Progenitor cell of endocrine pancreas (in vitro differentiated cells): Measurements from ENCODE around the gene CCDC63. TPM values are rescaled to one million over a fixed set of nuclear protein-coding genes. Genes with fewer than 3 reads are reported as not detected.

ENCODE experiments used
- DNase-seq: peaks from one replicate; pipeline ENCODE4 v3.0.0; 2021; ENCODE audit warnings: low spot score; ENCODE audit not compliant: unreplicated experiment
- H3K27ac Mint-ChIP-seq: 2 replicates; pipeline ENCODE4 v1.8.0; 2021; ENCODE audit warnings: mild to moderate bottlenecking, moderate library complexity, mixed read lengths
- H3K27me3 Mint-ChIP-seq: 2 replicates; pipeline ENCODE4 v1.8.0; 2021; ENCODE audit warnings: mixed read lengths
- H3K36me3 Mint-ChIP-seq: 2 replicates; pipeline ENCODE4 v1.8.0; 2022; ENCODE audit warnings: mixed read lengths; ENCODE audit not compliant: insufficient read depth
- H3K4me1 Mint-ChIP-seq: 2 replicates; pipeline ENCODE4 v1.8.0; 2021; ENCODE audit warnings: low read depth, mixed read lengths
- H3K4me3 Mint-ChIP-seq: 2 replicates; pipeline ENCODE4 v1.8.0; 2021; ENCODE audit warnings: low read depth, mild to moderate bottlenecking, moderate library complexity, mixed read lengths
- H3K9me3 Mint-ChIP-seq: 2 replicates; pipeline ENCODE4 v1.8.0; 2021; ENCODE audit warnings: low read depth, mixed read lengths
- total RNA-seq: library from RNA; stranded (reverse); gene quantifications from 2 replicates; pipeline ENCODE4 v1.2.1, GENCODE V29; 2021
- TF ChIP-seq, protein P1 (sequence below): fragments of 200-600 bp; sonication (generic); IDR thresholded peaks from one replicate; pipeline ENCODE4 v1.5.0; 2021; ENCODE audit warnings: antibody characterized with exemption, mild to moderate bottlenecking; ENCODE audit not compliant: unreplicated experiment

Gene CCDC63
- total RNA-seq, 1 donor from 2014 or later, result not detected

DNA sequence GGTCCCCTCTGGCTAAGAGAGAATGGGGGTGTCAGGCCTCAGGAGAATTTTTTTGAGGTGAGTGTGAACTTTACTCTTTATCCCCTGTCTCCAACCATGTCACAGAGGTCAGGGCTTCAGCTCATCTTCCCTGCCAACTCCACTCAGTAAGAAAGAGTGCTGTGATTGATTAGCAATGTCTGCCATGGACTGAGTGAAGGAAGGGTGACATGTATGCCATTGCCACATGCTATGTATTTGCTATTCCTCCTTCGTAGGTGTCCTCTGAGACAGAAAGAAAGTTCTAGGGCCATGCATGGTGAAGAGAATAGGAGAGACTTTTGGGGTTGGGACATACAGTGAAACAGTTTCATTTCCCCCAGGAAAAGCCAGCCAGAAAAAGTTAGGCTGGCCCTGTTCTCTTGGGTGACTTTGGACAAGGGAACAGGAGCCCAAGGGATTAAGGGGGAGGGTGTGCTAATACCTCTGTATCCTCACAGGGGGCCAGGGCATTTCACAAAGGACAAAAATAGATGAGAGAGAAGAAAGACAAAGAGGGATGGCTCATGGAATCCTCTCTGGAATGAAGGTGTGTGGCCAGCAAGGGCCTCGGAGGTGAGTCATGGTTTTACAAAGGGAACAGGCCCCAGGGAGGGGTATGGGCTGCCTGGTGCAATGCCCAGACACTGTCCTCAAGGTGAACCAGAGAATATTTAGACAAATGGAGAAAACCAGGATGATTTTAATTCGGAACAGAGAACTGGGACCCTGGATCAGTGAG lies 87.5 kb downstream of the CCDC63 start:
- Mint-ChIP-seq H3K27ac (no peak overlapping the region), H3K27me3 (peaks cover 19% of the 10 kb centered on the region), H3K4me1 (no peaks in the 10 kb centered on the region), H3K9me3 (no peaks in the 10 kb centered on the region), H3K4me3 (no peak overlapping the region), H3K36me3 (no peaks in the 10 kb centered on the region)
- TF ChIP-seq, protein P1, sequence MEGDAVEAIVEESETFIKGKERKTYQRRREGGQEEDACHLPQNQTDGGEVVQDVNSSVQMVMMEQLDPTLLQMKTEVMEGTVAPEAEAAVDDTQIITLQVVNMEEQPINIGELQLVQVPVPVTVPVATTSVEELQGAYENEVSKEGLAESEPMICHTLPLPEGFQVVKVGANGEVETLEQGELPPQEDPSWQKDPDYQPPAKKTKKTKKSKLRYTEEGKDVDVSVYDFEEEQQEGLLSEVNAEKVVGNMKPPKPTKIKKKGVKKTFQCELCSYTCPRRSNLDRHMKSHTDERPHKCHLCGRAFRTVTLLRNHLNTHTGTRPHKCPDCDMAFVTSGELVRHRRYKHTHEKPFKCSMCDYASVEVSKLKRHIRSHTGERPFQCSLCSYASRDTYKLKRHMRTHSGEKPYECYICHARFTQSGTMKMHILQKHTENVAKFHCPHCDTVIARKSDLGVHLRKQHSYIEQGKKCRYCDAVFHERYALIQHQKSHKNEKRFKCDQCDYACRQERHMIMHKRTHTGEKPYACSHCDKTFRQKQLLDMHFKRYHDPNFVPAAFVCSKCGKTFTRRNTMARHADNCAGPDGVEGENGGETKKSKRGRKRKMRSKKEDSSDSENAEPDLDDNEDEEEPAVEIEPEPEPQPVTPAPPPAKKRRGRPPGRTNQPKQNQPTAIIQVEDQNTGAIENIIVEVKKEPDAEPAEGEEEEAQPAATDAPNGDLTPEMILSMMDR, result no peak
- DNase-seq, result no peak

DNA sequence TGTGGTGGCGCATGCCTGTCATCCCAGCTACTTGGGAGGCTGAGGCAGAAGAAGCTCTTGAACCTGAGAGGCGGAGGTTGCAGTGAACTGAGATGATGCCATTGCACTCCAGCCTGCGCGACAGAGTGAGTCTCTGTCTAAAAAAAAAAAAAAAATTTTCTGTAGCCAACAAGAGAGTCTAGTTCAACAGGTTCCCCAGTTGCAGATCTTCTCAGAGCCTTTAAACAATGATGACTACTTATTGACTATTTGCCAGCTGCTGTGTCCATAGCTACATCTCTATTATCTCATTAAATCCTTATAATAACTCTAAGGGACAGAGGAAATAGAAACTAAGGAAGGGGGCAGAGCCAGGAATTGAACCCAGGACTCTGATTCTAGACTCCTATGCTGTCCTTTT lies 88.8 kb downstream of the CCDC63 start:
- no peaks in the 10 kb centered on the region for H3K9me3 Mint-ChIP-seq
- no peak for DNase-seq
- peaks cover 19% of the 10 kb centered on the region for H3K27me3 Mint-ChIP-seq
- H3K36me3 Mint-ChIP-seq, result no peaks in the 10 kb centered on the region
- no peak overlapping the region for H3K27ac Mint-ChIP-seq
- H3K4me1 Mint-ChIP-seq, result no peaks in the 10 kb centered on the region
- TF ChIP-seq, protein P1, result no peak
- H3K4me3 Mint-ChIP-seq, result no peak overlapping the region

DNA sequence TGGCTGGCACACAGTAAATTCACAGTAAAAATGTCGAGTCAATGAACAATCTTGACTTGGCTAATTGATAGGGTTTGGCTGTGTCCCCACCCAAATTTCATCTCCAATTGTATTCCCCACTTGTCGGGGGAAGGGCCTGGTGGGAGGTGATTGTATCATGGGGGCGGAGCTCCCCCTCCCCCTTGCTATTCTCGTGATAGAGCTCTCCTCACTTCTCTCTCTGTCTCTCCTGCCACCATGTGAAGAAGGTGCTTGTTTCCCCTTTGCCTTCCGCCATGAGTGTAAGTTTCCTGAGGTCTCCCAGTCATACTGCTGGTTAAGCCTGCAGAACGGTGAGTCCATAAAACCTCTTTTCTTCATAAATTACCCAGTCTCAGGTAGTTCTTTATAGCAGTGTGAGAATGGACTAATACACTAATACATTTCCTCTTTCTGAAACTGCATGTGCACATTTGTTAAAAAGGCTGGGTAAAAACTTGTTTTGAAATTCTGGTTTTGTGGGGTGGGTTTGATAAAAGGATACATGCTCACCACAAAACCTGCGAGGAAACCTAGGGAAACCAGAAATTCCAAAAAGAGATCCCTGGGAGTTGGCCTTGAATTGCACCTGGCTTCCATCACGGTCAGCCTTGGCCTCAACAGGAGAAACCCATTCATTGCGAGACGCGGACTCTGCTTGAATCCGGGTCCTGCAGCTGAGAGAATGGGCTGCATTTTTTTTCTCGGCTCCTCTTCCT lies 89.7 kb downstream of the CCDC63 start:
- no peaks in the 10 kb centered on the region for H3K36me3 Mint-ChIP-seq
- no peak overlapping the region for H3K4me3 Mint-ChIP-seq
- no peaks in the 10 kb centered on the region for H3K9me3 Mint-ChIP-seq
- H3K4me1 Mint-ChIP-seq, result no peaks in the 10 kb centered on the region
- H3K27ac Mint-ChIP-seq, result no peak overlapping the region
- TF ChIP-seq, protein P1, result no peak
- H3K27me3 Mint-ChIP-seq, result peaks cover 19% of the 10 kb centered on the region
- no peak for DNase-seq

DNA sequence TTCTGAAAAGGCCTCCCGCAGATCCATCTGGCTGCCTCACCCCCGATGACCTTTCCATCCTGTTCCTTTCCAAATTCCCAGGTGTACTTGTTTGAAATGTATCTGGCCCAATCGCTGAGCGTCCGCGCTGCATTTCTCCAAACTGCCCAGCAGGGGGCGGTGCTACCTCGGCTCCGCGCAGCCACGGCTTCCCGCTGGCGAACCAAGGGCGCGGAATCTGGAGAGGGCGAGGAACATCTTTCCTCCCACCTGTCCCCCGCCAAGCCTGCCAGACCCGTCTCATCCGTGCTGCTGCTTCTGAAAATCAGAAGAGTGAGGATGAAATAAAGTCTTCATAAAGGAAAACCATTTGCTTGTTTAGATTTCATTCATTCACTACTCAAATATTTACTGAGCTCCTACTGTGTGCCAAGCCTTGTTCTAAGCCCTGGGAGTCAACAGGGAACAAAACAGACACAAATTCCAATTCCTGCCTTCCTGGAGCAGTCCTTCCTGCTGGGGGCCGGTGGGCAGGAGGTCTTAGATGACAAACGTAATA lies 90.4 kb downstream of the CCDC63 start:
- Mint-ChIP-seq H3K27ac (no peak overlapping the region), H3K9me3 (no peaks in the 10 kb centered on the region), H3K27me3 (peaks cover 19% of the 10 kb centered on the region), H3K4me1 (no peaks in the 10 kb centered on the region), H3K36me3 (no peaks in the 10 kb centered on the region), H3K4me3 (no peak overlapping the region)
- TF ChIP-seq, protein P1, result peak; percentile 97
- DNase-seq, result peak; percentile 68

DNA sequence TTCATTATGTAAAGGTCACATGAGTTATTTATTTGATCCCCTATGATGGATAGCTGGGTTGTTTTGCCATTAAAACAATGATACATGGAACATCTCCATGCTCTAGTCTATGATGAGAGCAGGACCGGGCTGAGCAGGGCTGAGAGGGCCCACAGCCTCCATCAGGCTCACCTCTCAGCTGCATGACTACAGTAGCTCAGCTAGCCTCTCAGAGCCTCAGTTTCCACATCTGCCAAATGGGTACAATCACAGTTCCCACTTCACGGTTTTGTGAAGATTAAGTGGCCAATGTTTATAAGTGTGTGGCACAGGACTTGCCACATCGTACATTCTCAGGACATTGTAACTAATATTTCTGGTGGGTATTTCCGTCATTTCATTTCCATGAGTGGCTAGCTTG lies 93.5 kb downstream of the CCDC63 start:
- Mint-ChIP-seq H3K27ac (no peak overlapping the region), H3K36me3 (no peaks in the 10 kb centered on the region), H3K4me1 (no peaks in the 10 kb centered on the region), H3K4me3 (no peak overlapping the region), H3K27me3 (peaks cover 11% of the 10 kb centered on the region), H3K9me3 (no peaks in the 10 kb centered on the region)
- TF ChIP-seq, protein P1, result no peak
- DNase-seq, result no peak
